Stimulated activated CD8-positive, alpha-beta memory T cell treated with anti-CD3 and anti-CD28 coated beads, Interleukin-12 subunit alpha, Interleukin-12 subunit beta, amount 100 ng/mL, for 4 hours (primary cell): Measurements from ENCODE around the gene ZNF516.
A peak's percentile ranks its signal among the peaks of the same experiment; 100 is the strongest.
"Not testable (repeated sequence)": the region's sequence is repeated elsewhere in the genome, so short reads cannot be mapped to it uniquely, and the experiment has no call there.

Source experiments
- DNase-seq: peaks from one replicate; pipeline ENCODE4 v3.0.0-alpha.2; 2020; ENCODE audit warnings: low read depth

ZNF516 gene

GRCh38 chr18:76490670-76491472 is 4.2 kb downstream of the ZNF516 start:
- peak; percentile 37 for DNase-seq

GRCh38 chr18:76490033-76490432 is 5.0 kb downstream of the ZNF516 start:
- no peak for DNase-seq

- DNase-seq, result no peak
These were observed 6.0 kb downstream of the ZNF516 start for GRCh38 chr18:76489081-76489480.

GRCh38 chr18:76488190-76488589 is 6.9 kb downstream of the ZNF516 start:
- no peak for DNase-seq

- no peak for DNase-seq
These were observed 7.3 kb downstream of the ZNF516 start for GRCh38 chr18:76487782-76488181.

- no peak for DNase-seq
These were observed 8.0 kb downstream of the ZNF516 start for GRCh38 chr18:76487070-76487469.

- no peak for DNase-seq
These were observed 8.5 kb downstream of the ZNF516 start for GRCh38 chr18:76486574-76486973.

GRCh38 chr18:76486038-76486437 is 9.0 kb downstream of the ZNF516 start:
- DNase-seq, result no peak

GRCh38 chr18:76484749-76485387 is 10.2 kb downstream of the ZNF516 start:
- no peak for DNase-seq

- no peak for DNase-seq
These were observed 11.3 kb downstream of the ZNF516 start for GRCh38 chr18:76483780-76484179.

- DNase-seq, result no peak
These were observed 11.9 kb downstream of the ZNF516 start for GRCh38 chr18:76482971-76483691.

GRCh38 chr18:76482267-76482666 is 12.8 kb downstream of the ZNF516 start:
- no peak for DNase-seq

GRCh38 chr18:76480913-76481312 is 14.1 kb downstream of the ZNF516 start:
- DNase-seq, result no peak

GRCh38 chr18:76479351-76480238 is 15.4 kb downstream of the ZNF516 start:
- DNase-seq, result no peak

GRCh38 chr18:76476665-76477561 is 18.1 kb downstream of the ZNF516 start:
- no peak for DNase-seq

- no peak for DNase-seq
These were observed 19.4 kb downstream of the ZNF516 start for GRCh38 chr18:76475450-76476194.

GRCh38 chr18:76474824-76475223 is 20.2 kb downstream of the ZNF516 start:
- no peak for DNase-seq

GRCh38 chr18:76473521-76473920 is 21.5 kb downstream of the ZNF516 start:
- DNase-seq, result not testable (repeated sequence)

- no peak for DNase-seq
These were observed 22.2 kb downstream of the ZNF516 start for GRCh38 chr18:76472829-76473228.

- no peak for DNase-seq
These were observed 23.4 kb downstream of the ZNF516 start for GRCh38 chr18:76471593-76471992.
